Effector memory CD4-positive, alpha-beta T cell (primary cell): ENCODE results near the gene COX7A1.

Experiments
- DNase-seq, 3 donors: peaks; one replicate each; pipeline ENCODE4 v3.0.0-alpha.2; 2020
- H3K27ac ChIP-seq: 2 replicates; pipeline ENCODE4 v1.7.0; 2013; ENCODE audit warnings: mild to moderate bottlenecking, low read length, moderate library complexity; ENCODE audit not compliant: insufficient read depth, poor library complexity, severe bottlenecking
- H3K27me3 ChIP-seq: replicated peaks from 2 replicates; pipeline ENCODE4 v1.7.0; 2013; ENCODE audit warnings: mild to moderate bottlenecking, low read length; ENCODE audit not compliant: insufficient read depth, control insufficient read depth, poor library complexity, severe bottlenecking
- H3K36me3 ChIP-seq: 2 replicates; pipeline ENCODE4 v1.7.0; 2013; ENCODE audit warnings: mild to moderate bottlenecking, low read length, moderate library complexity; ENCODE audit not compliant: control insufficient read depth, insufficient read depth
- H3K4me1 ChIP-seq: 2 replicates; pipeline ENCODE4 v1.7.0; 2013; ENCODE audit warnings: low read length, mild to moderate bottlenecking; ENCODE audit not compliant: control insufficient read depth, insufficient read depth, poor library complexity, severe bottlenecking
- H3K4me3 ChIP-seq: 2 replicates; pipeline ENCODE4 v1.7.0; 2013; ENCODE audit warnings: low read length, low read depth, mild to moderate bottlenecking; ENCODE audit not compliant: insufficient read depth, poor library complexity, severe bottlenecking
- H3K9me3 ChIP-seq: 2 replicates; pipeline ENCODE4 v1.7.0; 2013; ENCODE audit warnings: mild to moderate bottlenecking, low read length, moderate library complexity; ENCODE audit not compliant: control insufficient read depth

Gene COX7A1

DNA sequence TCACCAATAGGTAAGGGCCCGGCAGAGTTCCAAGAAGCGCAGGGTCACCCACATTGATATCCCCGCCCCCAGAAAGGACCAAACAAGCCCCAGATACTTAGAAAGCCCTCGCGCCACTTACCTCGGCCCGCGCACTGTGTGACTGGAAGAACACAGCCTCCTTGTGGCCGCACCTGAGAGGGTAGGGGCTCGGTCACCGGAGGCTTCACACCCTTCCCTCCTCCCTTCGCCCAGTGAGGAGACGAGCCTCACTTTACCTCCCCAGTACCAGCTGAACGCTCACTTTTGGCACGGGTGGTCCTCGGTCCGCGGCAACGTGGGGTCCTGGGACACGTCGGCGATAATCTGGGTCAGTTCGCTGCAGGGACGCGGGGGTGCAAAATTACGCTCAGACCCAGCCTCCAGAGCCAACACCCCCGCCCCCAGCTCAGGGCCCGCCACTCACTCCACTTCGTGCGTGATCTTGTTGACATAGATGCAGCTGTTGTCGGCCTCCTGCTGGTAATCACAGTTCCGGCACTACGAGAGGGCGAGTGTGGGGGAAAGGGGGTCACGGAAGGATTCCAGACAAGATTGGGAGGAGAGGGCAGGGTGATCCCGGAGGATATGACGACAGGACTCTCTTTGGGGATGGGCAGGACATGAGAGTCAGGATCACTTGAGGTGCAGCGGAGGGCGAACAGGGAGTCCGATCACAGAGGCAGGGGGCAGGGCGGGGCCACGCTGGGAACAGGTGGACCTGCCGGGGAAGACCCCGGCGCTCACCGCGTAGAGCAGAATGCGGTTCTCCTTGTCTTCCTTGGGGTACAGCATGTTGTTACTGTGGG lies 38.1 kb downstream of the COX7A1 start:
- no peaks in the 10 kb centered on the region for H3K9me3 ChIP-seq
- H3K27me3 ChIP-seq, result no peaks in the 10 kb centered on the region
- peak overlapping the region; percentile 82 for H3K27ac ChIP-seq
- peak overlapping the region; percentile 80 for H3K4me3 ChIP-seq
- H3K4me1 ChIP-seq, result peaks cover 20% of the 10 kb centered on the region
- peak in 1 of 3 donors; percentile 8 for DNase-seq
- H3K36me3 ChIP-seq, result peaks cover 37% of the 10 kb centered on the region

DNA sequence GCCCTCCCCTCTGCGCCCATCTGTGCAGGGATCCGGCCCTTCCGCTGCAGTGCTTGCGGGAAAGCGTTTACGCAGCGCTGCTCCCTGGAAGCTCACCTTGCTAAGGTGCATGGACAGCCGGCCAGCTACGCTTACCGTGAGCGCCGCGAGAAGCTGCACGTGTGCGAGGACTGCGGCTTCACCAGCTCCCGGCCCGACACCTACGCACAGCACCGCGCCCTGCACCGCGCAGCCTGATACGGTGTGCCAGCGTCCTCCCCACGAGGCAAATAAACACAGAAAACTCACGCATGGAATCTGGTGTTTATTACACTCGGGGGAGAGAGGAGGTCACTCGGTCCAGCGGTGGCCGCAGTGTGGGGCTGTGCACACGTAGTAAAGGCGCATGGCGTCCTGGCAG lies 38.8 kb downstream of the COX7A1 start:
- peaks cover 32% of the 10 kb centered on the region for H3K36me3 ChIP-seq
- no peaks in the 10 kb centered on the region for H3K9me3 ChIP-seq
- peak overlapping the region; percentile 80 for H3K4me3 ChIP-seq
- H3K27me3 ChIP-seq, result no peaks in the 10 kb centered on the region
- no peak overlapping the region for H3K27ac ChIP-seq
- peaks cover 20% of the 10 kb centered on the region for H3K4me1 ChIP-seq
- DNase-seq, result no peak

- H3K4me1 ChIP-seq, result peaks cover 20% of the 10 kb centered on the region
- no peak overlapping the region for H3K4me3 ChIP-seq
- no peaks in the 10 kb centered on the region for H3K9me3 ChIP-seq
- H3K27ac ChIP-seq, result no peak overlapping the region
- H3K36me3 ChIP-seq, result peaks cover 25% of the 10 kb centered on the region
- no peaks in the 10 kb centered on the region for H3K27me3 ChIP-seq
- no peak for DNase-seq
These were observed 39.6 kb downstream of the COX7A1 start for GRCh38 chr19:36112678-36113077.

- Histone ChIP-seq H3K4me1 (peaks cover 16% of the 10 kb centered on the region), H3K27me3 (no peaks in the 10 kb centered on the region), H3K36me3 (peaks cover 20% of the 10 kb centered on the region), H3K9me3 (no peaks in the 10 kb centered on the region), H3K27ac (no peak overlapping the region), H3K4me3 (no peak overlapping the region)
- DNase-seq, result no peak
These were observed 41.1 kb downstream of the COX7A1 start for GRCh38 chr19:36111200-36111539.

DNA sequence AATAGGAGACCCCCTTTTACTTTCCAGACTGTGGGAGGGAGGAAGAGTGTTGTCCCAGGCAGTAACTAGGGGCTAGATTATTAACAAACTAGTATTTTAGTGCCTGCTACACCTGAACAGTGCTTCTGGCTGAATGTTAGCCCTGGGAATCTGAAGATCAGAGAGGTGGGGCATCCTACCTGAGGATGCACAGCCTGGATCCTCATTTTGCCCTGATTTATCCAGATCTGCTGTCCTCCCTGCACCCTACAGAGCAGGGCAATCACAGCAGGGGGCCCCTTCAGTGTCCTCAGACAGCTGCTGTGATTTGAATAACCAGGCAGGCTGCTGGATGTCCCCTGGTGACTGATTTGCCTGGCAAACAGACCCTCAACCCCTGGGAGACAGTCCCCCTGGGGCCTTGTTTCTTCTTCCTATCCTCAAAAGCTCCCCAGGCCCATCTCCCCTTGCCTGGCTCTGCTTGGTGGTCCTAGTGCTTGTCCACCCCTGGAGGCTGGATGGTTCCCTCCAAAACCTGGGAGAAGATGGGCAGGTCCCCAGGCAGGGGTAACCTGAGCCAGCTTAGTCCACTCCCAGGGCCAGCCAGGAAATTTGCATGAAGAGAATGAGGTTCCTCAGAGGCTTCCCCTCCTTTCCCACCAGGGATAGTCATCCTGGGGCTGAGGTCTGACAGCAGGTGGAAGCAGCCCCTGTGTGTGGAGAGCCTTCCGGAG lies 41.6 kb downstream of the COX7A1 start, which contains the start of gene OVOL3:
Gene OVOL3 (plus strand): TSS at position 657 of the 713 bp plus-strand sequence. CDS start 60 bp downstream, outside the sequence.
- Histone ChIP-seq H3K27me3 (no peaks in the 10 kb centered on the region), H3K9me3 (no peaks in the 10 kb centered on the region), H3K4me3 (no peak within 1 kb of the TSS), H3K36me3 (peaks cover 20% of the 10 kb centered on the region), H3K4me1 (peaks cover 11% of the 10 kb centered on the region), H3K27ac (no peak within 1 kb of the TSS)
- no peak for DNase-seq

DNA sequence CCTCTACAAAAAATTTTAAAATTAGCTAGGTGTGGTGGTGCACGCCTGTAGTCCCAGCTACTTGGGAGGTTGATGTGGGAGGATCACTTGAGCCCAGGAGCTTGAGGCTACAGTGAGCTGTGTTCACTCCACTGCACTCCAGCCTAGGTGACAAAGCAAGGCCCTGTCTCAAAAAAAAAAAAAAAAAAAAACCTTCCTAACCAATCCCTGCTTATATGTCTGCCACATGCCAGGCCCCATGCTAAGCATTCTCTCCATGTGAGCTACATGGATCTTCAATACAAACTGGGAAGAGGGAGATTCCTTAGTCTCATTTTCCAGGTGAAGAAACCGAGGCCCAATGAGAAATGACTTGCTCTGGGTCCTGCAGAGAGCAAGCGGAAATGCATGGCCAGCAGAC lies 43.6 kb downstream of the COX7A1 start:
- H3K9me3 ChIP-seq, result no peaks in the 10 kb centered on the region
- H3K36me3 ChIP-seq, result peaks cover 24% of the 10 kb centered on the region
- no peak overlapping the region for H3K4me3 ChIP-seq
- peaks cover 3% of the 10 kb centered on the region for H3K4me1 ChIP-seq
- H3K27me3 ChIP-seq, result no peaks in the 10 kb centered on the region
- DNase-seq, result no peak
- H3K27ac ChIP-seq, result no peak overlapping the region

DNA sequence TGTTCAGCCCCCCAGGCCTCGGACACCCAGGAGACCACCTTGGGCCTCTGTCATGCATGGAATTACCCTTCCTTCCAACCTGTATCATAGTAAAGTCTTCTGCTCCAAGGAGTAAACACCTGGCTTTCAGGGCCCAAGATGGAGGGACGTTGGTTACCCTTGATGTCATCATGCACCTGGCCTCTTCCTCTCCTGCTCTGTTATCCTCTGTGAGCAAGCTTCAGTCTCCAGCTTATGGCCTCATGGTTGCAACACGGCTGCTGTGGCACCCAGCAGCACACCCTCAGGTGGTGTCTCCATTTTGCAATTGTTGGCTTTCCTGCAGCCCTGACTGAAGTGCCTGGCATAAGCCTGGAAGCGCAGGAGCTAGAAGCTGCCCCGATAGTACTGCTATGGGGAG lies 45.3 kb downstream of the COX7A1 start:
- Histone ChIP-seq H3K36me3 (peaks cover 8% of the 10 kb centered on the region), H3K27ac (no peak overlapping the region), H3K27me3 (no peaks in the 10 kb centered on the region), H3K4me3 (no peak overlapping the region), H3K9me3 (no peaks in the 10 kb centered on the region), H3K4me1 (no peaks in the 10 kb centered on the region)
- no peak for DNase-seq

GRCh38 chr19:36106441-36106840 lies 45.8 kb downstream of the COX7A1 start:
- H3K27ac ChIP-seq, result no peak overlapping the region
- H3K4me1 ChIP-seq, result no peaks in the 10 kb centered on the region
- H3K9me3 ChIP-seq, result no peaks in the 10 kb centered on the region
- H3K27me3 ChIP-seq, result no peaks in the 10 kb centered on the region
- H3K4me3 ChIP-seq, result no peak overlapping the region
- DNase-seq, result no peak
- H3K36me3 ChIP-seq, result peaks cover 8% of the 10 kb centered on the region

- DNase-seq, result no peak
- Histone ChIP-seq H3K27me3 (no peaks in the 10 kb centered on the region), H3K4me3 (no peak overlapping the region), H3K36me3 (peaks cover 4% of the 10 kb centered on the region), H3K4me1 (no peaks in the 10 kb centered on the region), H3K27ac (no peak overlapping the region), H3K9me3 (no peaks in the 10 kb centered on the region)
These were observed 48.2 kb downstream of the COX7A1 start for GRCh38 chr19:36103842-36104552.
